ENCODE measurements around the gene FHL1. TPM values are rescaled to one million over a fixed set of nuclear protein-coding genes. Genes with fewer than 3 reads are reported as not detected.
"Not testable (repeated sequence)": the region's sequence is repeated elsewhere in the genome, so short reads cannot be mapped to it uniquely, and the experiment has no call there.

FHL1 gene
- total RNA-seq, 2 donors from 2014 or later, result 19.0 to 27.5 TPM

- Mint-ChIP-seq H3K36me3 (ENCODE audit: low read depth) (peaks cover 82% of the 10 kb centered on the region), H3K27me3 (no peaks in the 10 kb centered on the region), H3K4me1 (no peaks in the 10 kb centered on the region), H3K9me3 (no peaks in the 10 kb centered on the region), H3K4me3 (no peak overlapping the region), H3K27ac (no peak overlapping the region)
- ATAC-seq (replicated peaks), result no peak
These were observed 72.6 kb downstream of the FHL1 start for GRCh38 chrX:136219893-136220292.

DNA sequence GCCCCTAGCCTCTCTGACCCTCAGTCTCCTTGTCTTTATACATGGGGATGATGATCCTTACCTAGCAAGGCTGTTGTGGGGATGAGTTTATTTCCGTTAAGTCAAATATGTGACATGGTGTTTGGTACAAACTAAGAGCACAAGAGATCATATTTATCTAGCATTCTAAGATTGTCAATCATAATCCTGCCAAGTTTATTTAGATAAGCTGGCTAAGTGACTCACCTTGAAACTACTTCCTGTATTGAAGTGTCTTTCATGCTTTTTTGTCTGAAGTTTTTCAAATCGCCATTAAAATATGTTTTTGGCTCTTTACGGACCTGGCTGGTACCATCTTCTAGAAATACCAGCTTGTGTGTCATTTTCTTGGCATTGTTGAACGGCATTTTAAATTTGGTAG lies 73.2 kb downstream of the FHL1 start:
- ATAC-seq (replicated peaks), result no peak
- H3K4me3 Mint-ChIP-seq, result no peak overlapping the region
- peaks cover 83% of the 10 kb centered on the region for H3K36me3 Mint-ChIP-seq (ENCODE audit: low read depth)
- no peaks in the 10 kb centered on the region for H3K27me3 Mint-ChIP-seq
- H3K27ac Mint-ChIP-seq, result no peak overlapping the region
- H3K4me1 Mint-ChIP-seq, result no peaks in the 10 kb centered on the region
- no peaks in the 10 kb centered on the region for H3K9me3 Mint-ChIP-seq

DNA sequence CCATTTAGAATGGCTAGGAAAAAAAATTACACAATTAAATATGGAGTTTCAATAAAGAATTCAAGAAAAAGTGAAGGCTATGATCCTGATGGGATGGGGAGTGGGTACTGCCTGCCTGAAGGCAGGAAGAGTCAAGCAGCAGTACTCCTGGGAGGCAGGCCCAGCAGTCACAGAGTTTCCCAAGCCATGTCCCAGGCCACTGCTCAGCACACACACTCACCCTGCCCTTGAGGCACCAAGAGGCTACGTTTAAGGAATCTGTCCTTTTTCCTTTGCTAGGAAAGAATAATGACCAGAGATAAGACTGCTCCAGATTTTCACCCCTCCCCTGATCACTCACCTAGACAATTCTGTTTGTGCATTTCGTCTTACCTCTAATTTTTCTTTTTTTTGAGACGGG lies 73.6 kb downstream of the FHL1 start:
- Mint-ChIP-seq H3K4me1 (no peaks in the 10 kb centered on the region), H3K9me3 (no peaks in the 10 kb centered on the region), H3K36me3 (ENCODE audit: low read depth) (peaks cover 84% of the 10 kb centered on the region), H3K27ac (no peak overlapping the region), H3K4me3 (no peak overlapping the region), H3K27me3 (no peaks in the 10 kb centered on the region)
- no peak for ATAC-seq (replicated peaks)

GRCh38 chrX:136221851-136222513 lies 74.6 kb downstream of the FHL1 start:
- Mint-ChIP-seq H3K36me3 (ENCODE audit: low read depth) (peaks cover 92% of the 10 kb centered on the region), H3K4me1 (no peaks in the 10 kb centered on the region), H3K4me3 (no peak overlapping the region), H3K9me3 (no peaks in the 10 kb centered on the region), H3K27me3 (no peaks in the 10 kb centered on the region), H3K27ac (no peak overlapping the region)
- no peak for ATAC-seq (replicated peaks)

DNA sequence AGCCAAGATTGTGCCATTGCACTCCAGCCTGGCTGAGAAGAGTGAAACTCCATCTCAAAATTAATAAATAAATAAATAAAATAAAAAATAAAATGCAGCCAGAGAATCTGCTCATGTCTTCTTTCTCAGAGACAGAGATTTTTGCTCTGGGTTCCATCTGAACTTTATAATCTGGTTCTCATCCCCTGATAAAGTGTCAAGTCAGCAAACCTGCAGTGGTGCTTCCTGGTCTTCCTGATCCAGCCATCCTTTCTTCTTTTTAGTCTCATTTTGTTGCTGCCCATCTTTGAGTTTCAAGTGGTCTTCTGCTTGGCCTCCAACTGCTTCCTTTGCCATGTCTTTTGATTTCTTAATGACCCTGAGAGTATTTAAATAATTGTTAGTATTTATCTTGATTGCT lies 79.7 kb downstream of the FHL1 start:
- Mint-ChIP-seq H3K36me3 (ENCODE audit: low read depth) (peaks cover 94% of the 10 kb centered on the region), H3K27me3 (no peaks in the 10 kb centered on the region), H3K4me3 (no peak overlapping the region), H3K4me1 (peaks cover 11% of the 10 kb centered on the region), H3K9me3 (no peaks in the 10 kb centered on the region), H3K27ac (no peak overlapping the region)
- ATAC-seq (replicated peaks), result no peak

- Mint-ChIP-seq H3K4me1 (peaks cover 11% of the 10 kb centered on the region), H3K27me3 (no peaks in the 10 kb centered on the region), H3K9me3 (no peaks in the 10 kb centered on the region), H3K4me3 (peak overlapping the region; percentile 31), H3K36me3 (ENCODE audit: low read depth) (peaks cover 94% of the 10 kb centered on the region), H3K27ac (peak overlapping the region; percentile 65)
- peak; percentile 86 for ATAC-seq (replicated peaks)
These were observed 80.9 kb downstream of the FHL1 start for GRCh38 chrX:136227948-136228838.

- peaks cover 11% of the 10 kb centered on the region for H3K4me1 Mint-ChIP-seq
- H3K27me3 Mint-ChIP-seq, result no peaks in the 10 kb centered on the region
- H3K27ac Mint-ChIP-seq, result peak overlapping the region; percentile 65
- H3K9me3 Mint-ChIP-seq, result no peaks in the 10 kb centered on the region
- ATAC-seq (replicated peaks), result no peak
- H3K36me3 Mint-ChIP-seq (ENCODE audit: low read depth), result peaks cover 96% of the 10 kb centered on the region
- H3K4me3 Mint-ChIP-seq, result peak overlapping the region; percentile 31
These were observed 81.5 kb downstream of the FHL1 start for GRCh38 chrX:136228839-136229207.

DNA sequence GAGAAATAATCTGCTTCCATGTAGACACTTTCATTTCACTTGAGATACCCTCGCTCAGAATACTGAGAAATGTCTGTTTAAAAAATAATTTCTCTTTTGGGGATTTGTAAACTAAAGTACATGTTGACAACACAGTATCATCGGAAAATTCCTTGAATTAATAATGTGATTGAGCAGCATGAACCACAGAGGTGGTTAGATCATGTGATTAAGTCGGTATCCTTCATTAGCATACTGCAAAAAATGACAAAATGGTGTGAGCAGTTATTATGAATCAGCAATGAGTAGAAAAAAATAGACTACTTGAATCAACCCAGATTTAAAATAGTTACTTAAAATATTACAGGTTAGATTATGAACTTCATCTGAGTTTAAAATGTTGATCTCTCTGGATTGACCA lies 89.7 kb downstream of the FHL1 start:
- Mint-ChIP-seq H3K4me1 (no peaks in the 10 kb centered on the region), H3K4me3 (no peak overlapping the region), H3K36me3 (ENCODE audit: low read depth) (peaks cover 89% of the 10 kb centered on the region), H3K27ac (no peak overlapping the region), H3K27me3 (no peaks in the 10 kb centered on the region), H3K9me3 (no peaks in the 10 kb centered on the region)
- no peak for ATAC-seq (replicated peaks)

GRCh38 chrX:136237849-136238248 lies 90.5 kb downstream of the FHL1 start:
- not testable (repeated sequence) for H3K27ac Mint-ChIP-seq; H3K27me3 Mint-ChIP-seq; H3K4me1 Mint-ChIP-seq; H3K4me3 Mint-ChIP-seq; ATAC-seq (replicated peaks); H3K9me3 Mint-ChIP-seq
- peaks cover 89% of the 10 kb centered on the region for H3K36me3 Mint-ChIP-seq (ENCODE audit: low read depth)

- peaks cover 13% of the 10 kb centered on the region for H3K4me1 Mint-ChIP-seq
- ATAC-seq (replicated peaks), result no peak
- peaks cover 55% of the 10 kb centered on the region for H3K36me3 Mint-ChIP-seq (ENCODE audit: low read depth)
- H3K4me3 Mint-ChIP-seq, result no peak overlapping the region
- H3K27me3 Mint-ChIP-seq, result no peaks in the 10 kb centered on the region
- no peaks in the 10 kb centered on the region for H3K9me3 Mint-ChIP-seq
- no peak overlapping the region for H3K27ac Mint-ChIP-seq
These were observed 98.9 kb downstream of the FHL1 start for GRCh38 chrX:136246201-136246600.

DNA sequence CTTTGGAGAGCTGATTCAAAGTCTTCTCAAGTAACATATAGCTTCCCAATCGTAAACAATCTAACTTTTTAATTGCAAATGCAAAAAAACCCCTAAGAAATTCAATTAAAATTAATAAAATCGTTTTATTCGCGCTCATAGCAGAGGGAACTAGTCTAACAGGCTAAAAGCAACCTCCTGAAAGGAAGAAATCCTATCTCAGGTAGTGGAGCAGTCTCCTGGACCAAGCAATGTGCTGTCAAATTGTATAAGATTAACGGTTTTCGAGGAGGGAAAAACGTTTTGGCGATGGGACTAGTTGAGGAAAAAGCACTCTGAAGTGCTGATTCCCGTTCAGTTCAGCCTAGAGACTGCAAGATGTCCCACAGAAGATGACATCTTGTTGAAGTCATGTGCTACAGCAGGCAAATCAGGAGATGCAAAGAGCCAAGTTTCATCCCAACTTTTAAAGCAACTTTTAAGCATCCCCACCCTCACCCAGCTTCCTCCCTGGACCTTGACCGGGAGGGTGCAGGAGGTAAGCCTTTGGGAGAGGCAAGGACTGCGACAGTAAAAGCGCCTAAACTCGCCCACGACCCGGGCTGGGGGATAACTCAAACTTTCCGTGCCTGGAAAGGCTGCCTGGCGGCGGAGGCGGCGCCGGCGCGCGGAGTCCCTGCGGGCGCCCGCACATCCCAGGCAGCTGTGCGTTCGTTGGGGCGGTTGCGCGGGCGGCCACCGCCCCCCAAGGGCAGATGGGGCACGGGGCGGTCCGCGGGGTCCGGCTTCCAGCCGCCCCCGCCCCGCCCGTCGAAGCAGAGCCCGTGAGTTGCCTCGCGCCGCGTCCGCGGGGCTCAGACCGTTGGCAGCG lies 103.1 kb downstream of the FHL1 start:
- ATAC-seq (replicated peaks), result peak; percentile 59
- peaks cover 13% of the 10 kb centered on the region for H3K36me3 Mint-ChIP-seq (ENCODE audit: low read depth)
- H3K27me3 Mint-ChIP-seq, result no peaks in the 10 kb centered on the region
- H3K9me3 Mint-ChIP-seq, result no peaks in the 10 kb centered on the region
- H3K27ac Mint-ChIP-seq, result peak overlapping the region; percentile 33
- H3K4me1 Mint-ChIP-seq, result peaks cover 4% of the 10 kb centered on the region
- peak overlapping the region; percentile 68 for H3K4me3 Mint-ChIP-seq

DNA sequence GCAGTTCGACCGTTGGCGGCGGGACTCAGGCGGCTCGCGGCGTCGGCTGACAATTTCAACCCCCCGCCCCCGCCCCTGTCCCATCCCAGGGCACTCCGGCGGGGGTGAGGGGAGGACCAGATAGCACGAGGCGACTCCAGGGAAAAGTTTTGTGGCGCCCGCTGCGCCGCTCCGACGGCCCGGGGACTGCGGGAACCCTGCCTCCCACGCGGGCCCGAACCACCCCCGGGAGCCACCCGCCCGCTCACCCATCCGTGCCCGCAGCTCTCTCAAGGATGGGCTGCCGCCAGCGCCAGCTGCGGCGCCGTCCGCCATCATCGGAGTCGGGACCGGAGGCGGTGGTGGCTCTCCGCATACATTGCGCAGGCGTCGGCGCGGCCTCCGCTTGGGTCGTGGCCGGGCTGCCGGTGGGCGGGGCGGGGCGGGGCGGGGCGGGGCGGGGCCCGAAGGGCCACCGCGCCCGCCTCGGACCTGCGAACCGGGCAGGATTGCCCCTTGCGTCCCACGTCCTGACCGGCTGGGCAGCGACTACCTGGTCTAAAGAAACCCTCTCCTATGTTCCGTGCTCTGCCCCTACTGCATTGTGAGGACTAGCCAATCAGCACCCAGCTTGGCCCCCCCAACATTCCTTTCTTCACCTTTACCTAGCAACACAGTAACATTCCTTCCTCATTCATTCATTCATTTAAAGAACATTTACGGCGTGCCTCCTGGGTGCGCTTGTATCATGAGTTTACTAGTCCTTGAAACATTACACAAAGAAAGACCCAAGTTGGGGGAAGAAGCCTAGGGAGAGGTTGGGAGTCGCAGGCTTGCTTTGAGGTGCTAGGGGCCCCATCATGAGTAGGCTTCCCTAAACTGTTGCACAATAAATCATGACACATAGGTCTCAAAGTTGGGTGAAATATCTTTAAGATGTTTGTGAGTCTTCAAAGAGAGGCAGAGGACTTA lies 104.0 kb downstream of the FHL1 start, which contains the start of gene MAP7D3:
TSS of gene MAP7D3 (minus strand) at position 360 of the 951 bp plus-strand sequence. CDS start at position 318, 42 bp downstream.
- peaks cover 4% of the 10 kb centered on the region for H3K4me1 Mint-ChIP-seq
- H3K27ac Mint-ChIP-seq, result peak within 1 kb of the TSS; percentile 83
- ATAC-seq (replicated peaks), result peak; percentile 92
- H3K4me3 Mint-ChIP-seq, result peak within 1 kb of the TSS; percentile 82
- peaks cover 7% of the 10 kb centered on the region for H3K36me3 Mint-ChIP-seq (ENCODE audit: low read depth)
- H3K9me3 Mint-ChIP-seq, result no peaks in the 10 kb centered on the region
- H3K27me3 Mint-ChIP-seq, result no peaks in the 10 kb centered on the region

DNA sequence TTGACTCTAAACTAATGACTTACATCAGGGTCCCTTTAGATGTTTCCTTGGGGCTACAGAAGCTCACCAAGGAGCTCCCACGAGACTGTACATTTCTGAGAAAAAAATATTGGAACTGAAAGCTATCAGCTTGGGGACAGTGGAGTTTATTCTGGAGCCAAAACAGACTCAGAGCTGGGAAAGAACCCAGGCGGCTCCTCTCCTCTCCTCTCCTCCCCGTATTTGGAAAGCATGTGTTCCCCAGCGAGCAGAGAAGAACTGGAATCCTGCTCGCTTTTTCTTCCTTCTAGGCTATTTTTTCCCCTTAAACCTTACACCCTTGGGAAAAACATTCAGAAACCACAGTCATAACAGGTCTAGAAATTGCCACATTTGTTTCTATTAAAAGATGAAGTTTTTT lies 108.2 kb downstream of the FHL1 start:
- Mint-ChIP-seq H3K4me1 (peaks cover 5% of the 10 kb centered on the region), H3K9me3 (no peaks in the 10 kb centered on the region), H3K4me3 (no peak overlapping the region), H3K36me3 (ENCODE audit: low read depth) (no peaks in the 10 kb centered on the region), H3K27me3 (no peaks in the 10 kb centered on the region), H3K27ac (no peak overlapping the region)
- no peak for ATAC-seq (replicated peaks)

All from activated T-helper 17 cell treated with anti-CD3 and anti-CD28 coated beads, Interleukin-2, amount 50 U/mL, for 72 hours (primary cell).